Measurements from ENCODE around the gene FLT3. TPM values are rescaled to one million over a fixed set of nuclear protein-coding genes. Genes with fewer than 3 reads are reported as not detected.

FLT3 gene
- total RNA-seq, 1 donor from 2014 or later = not detected

DNA sequence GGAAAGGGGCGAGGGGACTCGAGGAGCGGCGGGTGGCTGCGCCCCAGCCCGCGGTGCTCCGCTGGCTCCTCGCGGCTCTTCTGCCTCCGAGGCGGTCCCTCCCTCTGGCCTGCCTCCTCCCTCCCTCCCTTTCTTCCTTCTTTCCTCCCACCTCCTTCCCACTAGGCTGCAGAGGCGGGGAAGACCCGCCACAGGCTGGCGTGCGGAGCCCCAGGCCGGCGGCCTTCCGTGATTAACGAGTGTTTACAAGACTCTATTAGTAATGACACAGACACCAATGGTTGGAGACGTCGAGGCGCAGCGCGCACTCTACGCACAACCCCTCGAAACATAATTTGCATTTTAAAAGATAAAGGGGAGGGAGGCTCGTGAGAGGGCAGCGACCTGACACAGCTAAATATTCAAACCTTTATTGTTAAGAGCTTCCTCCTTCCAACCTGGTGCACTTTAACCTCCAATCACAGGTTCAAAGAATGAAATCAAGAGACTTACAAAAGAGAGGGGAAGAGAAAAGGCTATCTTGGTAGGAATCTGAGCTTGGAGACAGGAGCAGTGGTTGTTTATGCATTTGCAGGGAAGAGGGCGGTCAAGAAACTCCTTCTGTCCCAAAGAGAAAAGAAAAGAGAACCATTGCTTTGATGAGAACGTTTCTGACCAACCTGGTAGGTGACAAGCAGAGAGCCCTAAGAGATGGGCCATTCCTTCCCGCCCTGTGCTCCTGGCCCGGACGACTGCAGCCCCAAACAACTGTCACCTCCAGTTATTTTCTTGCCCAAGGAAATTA, 131.1 kb downstream of the FLT3 start, which contains the start of gene CDX2:
CDX2 (minus strand) TSS at position 234 of the 784 bp plus-strand sequence. CDS start 309 bp downstream, outside the sequence.
- H3K4me1 Mint-ChIP-seq (ENCODE audit: unreplicated experiment) = peaks cover 10% of the 10 kb centered on the region
- peak within 1 kb of the TSS; percentile 78 for H3K4me3 Mint-ChIP-seq
- TF ChIP-seq CTCF (conservative IDR thresholded peaks at IDR 0.05) = no peak
- no peaks in the 10 kb centered on the region for H3K9me3 Mint-ChIP-seq
- peak; percentile 62 for DNase-seq (ENCODE audit: extremely low spot score, unreplicated experiment)
- H3K27me3 Mint-ChIP-seq = peaks cover 98% of the 10 kb centered on the region
- H3K36me3 Mint-ChIP-seq = no peaks in the 10 kb centered on the region
- peak within 1 kb of the TSS; percentile 76 for H3K27ac Mint-ChIP-seq

- DNase-seq (ENCODE audit: extremely low spot score, unreplicated experiment) = peak; percentile 69
- TF ChIP-seq CTCF (conservative IDR thresholded peaks at IDR 0.05) = no peak
- H3K9me3 Mint-ChIP-seq = no peaks in the 10 kb centered on the region
- H3K27me3 Mint-ChIP-seq = peaks cover 98% of the 10 kb centered on the region
- no peaks in the 10 kb centered on the region for H3K36me3 Mint-ChIP-seq
- H3K4me1 Mint-ChIP-seq (ENCODE audit: unreplicated experiment) = peaks cover 10% of the 10 kb centered on the region
- no peak overlapping the region for H3K27ac Mint-ChIP-seq
- peak overlapping the region; percentile 78 for H3K4me3 Mint-ChIP-seq
Measured at GRCh38 chr13:27968316-27969081, 131.9 kb downstream of the FLT3 start.

DNA sequence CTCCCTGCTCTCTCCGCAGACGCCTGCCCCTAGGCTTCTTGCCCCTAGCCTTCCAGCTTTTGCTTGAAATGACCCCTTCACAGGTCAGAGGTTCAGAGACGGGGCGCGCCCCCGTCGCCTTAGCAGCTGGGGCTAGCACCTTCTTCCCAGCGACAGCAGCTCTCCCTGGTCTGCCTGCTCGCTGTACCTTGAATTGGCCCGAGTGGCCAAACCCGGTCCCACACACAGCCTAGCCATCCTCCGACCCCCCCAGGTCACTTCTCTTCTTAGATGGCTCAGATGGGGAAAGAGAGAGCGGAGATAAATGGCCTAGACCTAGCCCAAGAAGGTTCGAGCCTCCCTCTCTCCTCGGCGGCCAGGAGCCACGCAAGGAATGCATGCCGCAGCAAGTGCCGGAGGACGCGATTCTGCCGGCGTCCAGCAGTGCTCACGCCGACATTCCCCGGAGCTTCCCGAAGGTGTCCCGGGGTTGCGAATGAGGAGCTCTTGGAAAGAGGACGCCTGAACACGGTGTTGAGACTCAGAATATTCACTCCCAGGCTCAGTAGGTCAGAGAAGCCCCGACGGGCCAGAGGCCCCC, 132.6 kb downstream of the FLT3 start:
- Mint-ChIP-seq H3K27ac (peak overlapping the region; percentile 69), H3K4me1 (ENCODE audit: unreplicated experiment) (peaks cover 10% of the 10 kb centered on the region), H3K9me3 (no peaks in the 10 kb centered on the region), H3K27me3 (peaks cover 97% of the 10 kb centered on the region), H3K4me3 (peak overlapping the region; percentile 84), H3K36me3 (no peaks in the 10 kb centered on the region)
- DNase-seq (ENCODE audit: extremely low spot score, unreplicated experiment) = peak; percentile 63
- TF ChIP-seq CTCF (conservative IDR thresholded peaks at IDR 0.05) = no peak

DNA sequence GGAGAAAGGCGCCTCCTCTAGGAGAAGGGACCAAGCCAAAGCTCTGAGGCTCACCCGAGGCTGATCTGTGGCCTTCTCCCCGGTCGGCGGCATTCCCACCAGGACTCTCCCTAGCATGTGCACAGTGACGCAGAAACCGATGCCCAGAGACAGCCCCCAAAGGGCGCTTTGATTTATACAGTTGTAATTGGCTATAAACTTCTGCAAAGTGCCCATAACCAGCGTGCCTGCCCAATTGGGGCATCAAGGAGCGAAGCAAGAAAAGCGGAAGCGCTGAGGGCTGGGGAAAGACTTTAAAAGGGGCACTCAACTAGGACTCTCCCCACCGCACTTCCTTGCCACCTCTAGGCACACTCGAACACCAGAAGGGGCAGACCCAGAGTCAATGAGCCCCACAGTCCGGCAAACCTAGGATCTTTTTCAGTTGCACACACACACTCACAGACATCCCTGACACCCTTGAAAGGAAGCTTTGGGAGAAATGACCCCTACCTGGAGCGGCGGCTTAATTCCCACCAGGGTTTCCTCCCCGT, 133.1 kb downstream of the FLT3 start:
- peak; percentile 58 for DNase-seq (ENCODE audit: extremely low spot score, unreplicated experiment)
- Mint-ChIP-seq H3K4me3 (peak overlapping the region; percentile 84), H3K4me1 (ENCODE audit: unreplicated experiment) (peaks cover 14% of the 10 kb centered on the region), H3K9me3 (no peaks in the 10 kb centered on the region), H3K27me3 (peaks cover 97% of the 10 kb centered on the region), H3K36me3 (no peaks in the 10 kb centered on the region), H3K27ac (peak overlapping the region; percentile 41)
- no peak for TF ChIP-seq CTCF (conservative IDR thresholded peaks at IDR 0.05)

- peak; percentile 66 for DNase-seq (ENCODE audit: extremely low spot score, unreplicated experiment)
- H3K27me3 Mint-ChIP-seq = peaks cover 97% of the 10 kb centered on the region
- peak overlapping the region; percentile 84 for H3K4me3 Mint-ChIP-seq
- peak overlapping the region; percentile 41 for H3K27ac Mint-ChIP-seq
- no peaks in the 10 kb centered on the region for H3K36me3 Mint-ChIP-seq
- peaks cover 18% of the 10 kb centered on the region for H3K4me1 Mint-ChIP-seq (ENCODE audit: unreplicated experiment)
- no peak for TF ChIP-seq CTCF (conservative IDR thresholded peaks at IDR 0.05)
- H3K9me3 Mint-ChIP-seq = no peaks in the 10 kb centered on the region
Measured at GRCh38 chr13:27966641-27967202, 133.7 kb downstream of the FLT3 start.
